Trophoblast cell (in vitro differentiated cells and primary cell): ENCODE measurements around the gene GSG1L.

Experiments
- DNase-seq, 2 donors: peaks; one replicate each; pipeline ENCODE4 v3.0.0-alpha.2; 2016
- H2AFZ ChIP-seq: 2 replicates; pipeline ENCODE4 v1.6.1; 2013; ENCODE audit warnings: low read length, moderate library complexity, mild to moderate bottlenecking; ENCODE audit not compliant: insufficient read depth, poor library complexity
- H2AK5ac ChIP-seq: 2 replicates; pipeline ENCODE4 v1.6.1; 2013; ENCODE audit warnings: mild to moderate bottlenecking, low read length
- H2BK120ac ChIP-seq: 2 replicates; pipeline ENCODE4 v1.6.1; 2013; ENCODE audit warnings: low read length, mild to moderate bottlenecking, moderate library complexity; ENCODE audit not compliant: insufficient read depth, poor library complexity
- H2BK12ac ChIP-seq: 2 replicates; pipeline ENCODE4 v1.6.1; 2013; ENCODE audit warnings: mild to moderate bottlenecking, low read length, moderate library complexity
- H2BK5ac ChIP-seq: 2 replicates; pipeline ENCODE4 v1.6.1; 2013; ENCODE audit warnings: low read length, low read depth, moderate library complexity, mild to moderate bottlenecking; ENCODE audit not compliant: poor library complexity
- H3K14ac ChIP-seq: 2 replicates; pipeline ENCODE4 v1.6.1; 2013; ENCODE audit warnings: mild to moderate bottlenecking, low read length
- H3K18ac ChIP-seq: 2 replicates; pipeline ENCODE4 v1.6.1; 2013; ENCODE audit warnings: mild to moderate bottlenecking, low read length
- H3K23ac ChIP-seq: 2 replicates; pipeline ENCODE4 v1.6.1; 2013; ENCODE audit warnings: low read length
- H3K27ac ChIP-seq: 2 replicates; pipeline ENCODE4 v1.5.1; 2013; ENCODE audit warnings: low read depth, mild to moderate bottlenecking, inconsistent platforms, low read length, moderate library complexity
- H3K27me3 ChIP-seq: 2 replicates; pipeline ENCODE4 v1.6.1; 2013; ENCODE audit warnings: inconsistent platforms, mild to moderate bottlenecking, low read length, moderate library complexity; ENCODE audit not compliant: insufficient read depth
- H3K36me3 ChIP-seq, 2 experiments: 1 replicate in 1 of 2; 2 replicates in 1 of 2; pipeline ENCODE4 v1.6.1; 2013; ENCODE audit warnings: low read length in 2 of 2, mild to moderate bottlenecking in 2 of 2, moderate library complexity in 1 of 2; ENCODE audit not compliant: insufficient read depth in 2 of 2, control insufficient read depth in 1 of 2
- H3K4ac ChIP-seq: 2 replicates; pipeline ENCODE4 v1.6.1; 2013; ENCODE audit warnings: low read depth, mild to moderate bottlenecking, low read length, moderate library complexity
- H3K4me1 ChIP-seq, 2 experiments: 1 replicate in 1 of 2; 2 replicates in 1 of 2; pipeline ENCODE4 v1.6.1; 2013; ENCODE audit warnings: low read length in 2 of 2, mild to moderate bottlenecking in 2 of 2, moderate library complexity in 1 of 2; ENCODE audit not compliant: insufficient read depth in 2 of 2, control insufficient read depth in 1 of 2
- H3K4me2 ChIP-seq: 2 replicates; pipeline ENCODE4 v1.6.1; 2013; ENCODE audit warnings: inconsistent platforms, mild to moderate bottlenecking, low read length, moderate library complexity
- H3K4me3 ChIP-seq: 2 replicates; pipeline ENCODE4 v1.5.1; 2013; ENCODE audit warnings: mild to moderate bottlenecking, low read depth, low read length, inconsistent platforms
- H3K79me1 ChIP-seq: one replicate; pipeline ENCODE4 v1.6.1; 2013; ENCODE audit warnings: low read length
- H3K79me2 ChIP-seq: 2 replicates; pipeline ENCODE4 v1.6.1; 2013; ENCODE audit warnings: low read length, mild to moderate bottlenecking; ENCODE audit not compliant: control insufficient read depth, insufficient read depth, poor library complexity
- H3K9ac ChIP-seq: 2 replicates; pipeline ENCODE4 v1.6.1; 2013; ENCODE audit warnings: mild to moderate bottlenecking, low read length
- H3K9me3 ChIP-seq: 2 replicates; pipeline ENCODE4 v1.6.1; 2013; ENCODE audit warnings: low read depth, mild to moderate bottlenecking, control low read depth, inconsistent platforms, low read length; ENCODE audit not compliant: insufficient read depth
- H4K12ac ChIP-seq: 2 replicates; pipeline ENCODE4 v1.6.1; 2013; ENCODE audit warnings: low read depth, mild to moderate bottlenecking, low read length, moderate library complexity
- H4K8ac ChIP-seq: 2 replicates; pipeline ENCODE4 v1.6.1; 2013; ENCODE audit warnings: low read depth, mild to moderate bottlenecking, low read length, moderate library complexity
- H4K91ac ChIP-seq: one replicate; pipeline ENCODE4 v1.6.1; 2013; ENCODE audit warnings: low read depth, mild to moderate bottlenecking, low read length, moderate library complexity
- WGBS: extraction: QIAGEN DNeasy Blood & Tissue Kit; methylation state at CpG from one replicate; pipeline ENCODE4 v1.1.7; 2013; ENCODE audit warnings: missing lambda C conversion rate; ENCODE audit not compliant: insufficient read length, insufficient coverage; ENCODE audit errors: extremely low coverage; 5-methylcytosine and 5-hydroxymethylcytosine counted together

GSG1L gene

GRCh38 chr16:27918755-27919154, 144.8 kb downstream of the GSG1L start:
- Histone ChIP-seq H2BK12ac (no peak overlapping the region), H3K18ac (no peak overlapping the region), H2AK5ac (no peak overlapping the region), H2BK5ac (no peak overlapping the region), H3K4me1 (no peaks in the 10 kb centered on the region), H4K91ac (no peak overlapping the region), H3K4me3 (no peak overlapping the region), H3K4me2 (no peak overlapping the region), H3K9ac (no peak overlapping the region), H3K4ac (no peak overlapping the region), H3K27ac (no peak overlapping the region), H3K79me1 (no peaks in the 10 kb centered on the region), H2BK120ac (no peak overlapping the region), H3K23ac (no peak overlapping the region), H2AFZ (no peak overlapping the region), H3K36me3 (no peaks in the 10 kb centered on the region), H4K8ac (no peak overlapping the region), H3K79me2 (no peaks in the 10 kb centered on the region), H3K27me3 (no peaks in the 10 kb centered on the region), H3K14ac (no peak overlapping the region), H4K12ac (no peak overlapping the region), H3K9me3 (no peaks in the 10 kb centered on the region)
- DNase-seq: no peak
- no CpG with 5 or more reads among the region's 5 CpGs for WGBS

GRCh38 chr16:27917949-27918348, 145.6 kb downstream of the GSG1L start:
- no peak overlapping the region for H3K4me3 ChIP-seq
- no peaks in the 10 kb centered on the region for H3K4me1 ChIP-seq
- no peaks in the 10 kb centered on the region for H3K36me3 ChIP-seq
- H2AFZ ChIP-seq: no peak overlapping the region
- H3K4me2 ChIP-seq: no peak overlapping the region
- no peak overlapping the region for H3K23ac ChIP-seq
- H2BK12ac ChIP-seq: no peak overlapping the region
- H4K12ac ChIP-seq: no peak overlapping the region
- no peaks in the 10 kb centered on the region for H3K9me3 ChIP-seq
- no peak overlapping the region for H2BK120ac ChIP-seq
- WGBS: no CpG with 5 or more reads among the region's 1 CpG
- H4K91ac ChIP-seq: no peak overlapping the region
- H3K79me1 ChIP-seq: no peaks in the 10 kb centered on the region
- no peaks in the 10 kb centered on the region for H3K79me2 ChIP-seq
- no peak overlapping the region for H4K8ac ChIP-seq
- H2BK5ac ChIP-seq: no peak overlapping the region
- DNase-seq: no peak
- no peak overlapping the region for H3K14ac ChIP-seq
- no peak overlapping the region for H3K9ac ChIP-seq
- H2AK5ac ChIP-seq: no peak overlapping the region
- H3K4ac ChIP-seq: no peak overlapping the region
- no peak overlapping the region for H3K18ac ChIP-seq
- no peaks in the 10 kb centered on the region for H3K27me3 ChIP-seq
- no peak overlapping the region for H3K27ac ChIP-seq

GRCh38 chr16:27911486-27911885, 152.0 kb downstream of the GSG1L start:
- no peaks in the 10 kb centered on the region for H3K4me1 ChIP-seq
- no peaks in the 10 kb centered on the region for H3K9me3 ChIP-seq
- WGBS: no CpG with 5 or more reads among the region's 2 CpGs
- H3K4ac ChIP-seq: no peak overlapping the region
- H4K12ac ChIP-seq: no peak overlapping the region
- H2BK5ac ChIP-seq: no peak overlapping the region
- no peak overlapping the region for H4K8ac ChIP-seq
- H3K27me3 ChIP-seq: no peaks in the 10 kb centered on the region
- H3K4me2 ChIP-seq: no peak overlapping the region
- H3K23ac ChIP-seq: no peak overlapping the region
- no peak overlapping the region for H3K4me3 ChIP-seq
- H3K79me1 ChIP-seq: no peaks in the 10 kb centered on the region
- H2AK5ac ChIP-seq: no peak overlapping the region
- H3K9ac ChIP-seq: no peak overlapping the region
- no peak overlapping the region for H2AFZ ChIP-seq
- no peak overlapping the region for H2BK120ac ChIP-seq
- H3K36me3 ChIP-seq: no peaks in the 10 kb centered on the region
- H3K18ac ChIP-seq: no peak overlapping the region
- no peak for DNase-seq
- H3K79me2 ChIP-seq: no peaks in the 10 kb centered on the region
- H3K27ac ChIP-seq: no peak overlapping the region
- H2BK12ac ChIP-seq: no peak overlapping the region
- H4K91ac ChIP-seq: no peak overlapping the region
- H3K14ac ChIP-seq: no peak overlapping the region

- no peaks in the 10 kb centered on the region for H3K9me3 ChIP-seq
- H2AK5ac ChIP-seq: no peak overlapping the region
- no peak for DNase-seq
- H3K4me2 ChIP-seq: no peak overlapping the region
- H3K4me1 ChIP-seq: no peaks in the 10 kb centered on the region
- no peaks in the 10 kb centered on the region for H3K27me3 ChIP-seq
- H4K12ac ChIP-seq: no peak overlapping the region
- H3K14ac ChIP-seq: no peak overlapping the region
- H3K36me3 ChIP-seq: no peaks in the 10 kb centered on the region
- H2AFZ ChIP-seq: no peak overlapping the region
- H2BK5ac ChIP-seq: no peak overlapping the region
- no peak overlapping the region for H4K8ac ChIP-seq
- no peak overlapping the region for H4K91ac ChIP-seq
- no peak overlapping the region for H2BK120ac ChIP-seq
- H3K79me1 ChIP-seq: no peaks in the 10 kb centered on the region
- no peak overlapping the region for H3K4ac ChIP-seq
- no peaks in the 10 kb centered on the region for H3K79me2 ChIP-seq
- no peak overlapping the region for H3K4me3 ChIP-seq
- H3K23ac ChIP-seq: no peak overlapping the region
- H3K9ac ChIP-seq: no peak overlapping the region
- no peak overlapping the region for H3K27ac ChIP-seq
- no CpG with 5 or more reads among the region's 1 CpG for WGBS
- no peak overlapping the region for H3K18ac ChIP-seq
- no peak overlapping the region for H2BK12ac ChIP-seq
Observed at GRCh38 chr16:27907457-27907972, 156.0 kb downstream of the GSG1L start.
